Ovary (tissue), 10 donors: ENCODE data around the gene MAP9. TPM values are rescaled to one million over a fixed set of nuclear protein-coding genes. Genes with fewer than 3 reads are reported as not detected.
"Not testable (repeated sequence)": the region's sequence is repeated elsewhere in the genome, so short reads cannot be mapped to it uniquely, and the experiment has no call there.

Experiments used
- DNase-seq, 5 donors: peaks; one replicate each; pipeline ENCODE4 v3.0.0-alpha.2; 2019 to 2020
- H3K27ac ChIP-seq, 2 donors: fragments of 200-600 bp; one replicate each; pipeline versions ENCODE4 v1.5.1 to v1.8.0; 2019 to 2022
- H3K27me3 ChIP-seq: fragments of 200-600 bp; one replicate; pipeline ENCODE4 v1.8.0; 2022
- H3K36me3 ChIP-seq: fragments of 200-600 bp; sonication (generic); one replicate; pipeline ENCODE4 v1.5.1; 2019
- H3K4me1 ChIP-seq: one replicate; pipeline ENCODE4 v1.8.1; 2013; ENCODE audit warnings: mild to moderate bottlenecking, moderate library complexity; ENCODE audit not compliant: insufficient read depth
- H3K4me3 ChIP-seq: fragments of 200-600 bp; sonication (generic); one replicate; pipeline ENCODE4 v1.5.1; 2017
- H3K9me3 ChIP-seq, 2 donors: fragments of 200-600 bp in 1 of 2; sonication (generic) in 1 of 2; one replicate each; pipeline versions ENCODE4 v1.5.1 to v1.8.1; 2013 to 2019; ENCODE audit warnings: mild to moderate bottlenecking in 1 of 2, moderate library complexity in 1 of 2
- CTCF ChIP-seq, 3 donors: fragments of 450-650 bp in 2 of 3; fragments of 200-600 bp in 1 of 3; IDR thresholded peaks; one replicate each; pipeline versions ENCODE4 v1.5.1 to v1.8.0; 2016 to 2022; ENCODE audit warnings: antibody characterized with exemption in 3 of 3, mild to moderate bottlenecking in 1 of 3
- EP300 ChIP-seq: sonication (generic); formaldehyde crosslinking; IDR thresholded peaks from one replicate; pipeline ENCODE4 v1.6.1; 2017; ENCODE audit warnings: antibody characterized with exemption
- POLR2A ChIP-seq: fragments of 450-650 bp; IDR thresholded peaks from one replicate; pipeline ENCODE4 v1.6.1; 2017; ENCODE audit warnings: antibody characterized with exemption, mild to moderate bottlenecking, moderate library complexity
- WGBS, 3 donors: extraction: QIAGEN DNeasy Blood & Tissue Kit in 1 of 3; methylation state at CpG; one replicate each; pipeline versions ENCODE4 v1.1.5 to v1.1.7; 2013 to 2017; 5-methylcytosine and 5-hydroxymethylcytosine counted together
- intact Hi-C, 4 donors: fragments of 100-400 bp; cut with DNase I; formaldehyde crosslinking; loops; one replicate each; pipeline versions ENCODE4 v1.11.0 to v1.15.1; 2022 to 2023
- long read RNA-seq, 3 donors: library from polyadenylated mRNA in 2 of 3; unstranded in 2 of 3; transcript quantifications; one replicate each; pipeline ENCODE4 v2.0.0 and lab custom pipeline, GENCODE V29; 2021 to 2026
- polyA plus RNA-seq, 2 donors: library from polyadenylated mRNA; stranded (reverse); fragments of 200-250 nt in 1 of 2; fragments of 350-450 nt in 1 of 2; fragmentation: Illumina TruSeq in 1 of 2; extraction: RNeasy Lipid Tissue Mini Kit (QIAGEN cat#74804) in 1 of 2; gene quantifications; one replicate each; pipeline ENCODE4 v1.2.3, GENCODE V29; 2013 to 2014
- total RNA-seq, 7 donors: library from RNA; depleted of rRNA in 2 of 7; stranded (reverse); fragments of >200 nt in 2 of 7; fragmentation: NEBNext Ultra II Directional in 3 of 7; extraction: Animal tissue kit (Norgen Biotek cat#: 25700) in 3 of 7; gene quantifications; one replicate each; pipeline versions ENCODE4 v1.1.0 to v1.2.4, GENCODE V29; 2016 to 2023
- donor health status: DM: no; HTN: no; CAD: no; lungs with moderate emphysema.
- donor health status: DM: no; HTN: no; CAD: no.
- donor health status: Bipolar disorder and iron deficiency.
- donor health status: DM: yes; HTN: yes; CAD: no.
- donor health status: DM: no; HTN: no; CAD: no.
- donor health status: DM: yes; HTN: yes; CAD: no.

Gene MAP9
- total RNA-seq (10 to 100 TPM in 2 of 7 donors, 1 to 10 TPM in 5; 4.5 to 13.3 (median 9.0) TPM), polyA plus RNA-seq (1 to 10 TPM; 1.9 to 7.6 TPM)
- long read RNA-seq, donor 1, transcript MAP9-204 (11 exons, 1,644 nt) = major isoform, 9 of 27 reads
- long read RNA-seq, donor 1, partial matches to known transcripts = 9 of 27 reads
- long read RNA-seq, donor 1, other reads (novel, unspliced or antisense) = 7 of 27 reads
- long read RNA-seq, donor 2, partial matches to known transcripts = 0 of 1 reads
- long read RNA-seq, donor 2, other reads (novel, unspliced or antisense) = 0 of 1 reads
- long read RNA-seq, donor 3, partial matches to known transcripts = 3 of 6 reads
- long read RNA-seq, donor 3, other reads (novel, unspliced or antisense) = 3 of 6 reads

DNA sequence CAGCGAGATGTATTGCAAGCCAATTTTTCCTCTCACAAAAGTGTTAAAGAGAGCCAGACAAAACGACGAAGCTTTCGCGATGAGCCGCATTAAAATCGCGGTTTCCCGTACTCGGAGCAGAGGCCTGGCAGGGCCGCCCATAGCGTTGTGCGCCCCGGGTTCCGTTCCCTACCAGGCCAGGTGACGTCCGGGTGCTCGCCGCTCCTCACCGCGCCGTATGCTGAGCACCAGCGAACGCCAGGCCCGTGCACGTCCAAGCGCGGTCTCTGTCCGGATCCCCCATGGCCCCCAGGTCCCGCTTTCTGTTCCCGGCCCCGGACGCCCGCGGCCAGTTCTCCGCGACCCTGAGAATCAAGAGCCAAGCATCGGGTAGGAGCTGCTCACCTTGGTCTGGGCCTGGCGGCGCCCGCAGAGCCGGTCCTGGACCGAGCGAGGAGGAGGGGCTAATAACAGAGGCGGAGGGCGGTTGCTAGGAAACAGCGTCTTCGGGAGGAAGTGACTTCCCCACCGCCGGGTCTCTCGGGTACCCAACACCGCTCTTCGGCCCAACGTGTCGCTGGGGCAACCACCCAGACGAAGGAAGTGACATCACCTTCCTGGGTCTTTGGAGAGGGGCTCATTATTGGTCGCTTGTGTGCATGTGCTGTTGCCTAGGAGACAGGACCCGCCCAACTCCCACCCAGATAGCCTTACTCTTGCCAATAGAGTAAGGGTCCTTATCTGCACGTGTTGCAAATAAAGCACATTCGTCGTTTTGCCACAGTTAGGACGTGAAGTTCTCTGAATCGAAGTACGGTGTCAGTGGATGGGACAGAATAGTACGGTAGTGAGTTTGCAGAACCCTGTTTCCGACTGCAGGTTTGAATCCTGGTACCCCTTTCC is at the start of gene MAP9:
TSS of gene MAP9 (minus strand) at position 579 of the 882 bp plus-strand sequence. CDS start 1,115 bp downstream, outside the sequence.
- Histone ChIP-seq H3K4me3 (peak within 1 kb of the TSS; percentile 48), H3K4me1 (peaks cover 1% of the 10 kb centered on the region), H3K9me3 (no peaks in the 10 kb centered on the region), H3K36me3 (no peaks in the 10 kb centered on the region), H3K27me3 (no peaks in the 10 kb centered on the region), H3K27ac (no peak within 1 kb of the TSS)
- peak; percentile 83 to 89 (median 83) for DNase-seq
- intact Hi-C loops = no loop called here
- 3 to 5% (median 4%) methylated on average over 54 to 66 of the region's 66 CpGs for WGBS, 3 donors
- no peak for TF ChIP-seq CTCF (IDR thresholded peaks at IDR 0.05)
- TF ChIP-seq EP300 = no peak
- TF ChIP-seq POLR2A = no peak

DNA sequence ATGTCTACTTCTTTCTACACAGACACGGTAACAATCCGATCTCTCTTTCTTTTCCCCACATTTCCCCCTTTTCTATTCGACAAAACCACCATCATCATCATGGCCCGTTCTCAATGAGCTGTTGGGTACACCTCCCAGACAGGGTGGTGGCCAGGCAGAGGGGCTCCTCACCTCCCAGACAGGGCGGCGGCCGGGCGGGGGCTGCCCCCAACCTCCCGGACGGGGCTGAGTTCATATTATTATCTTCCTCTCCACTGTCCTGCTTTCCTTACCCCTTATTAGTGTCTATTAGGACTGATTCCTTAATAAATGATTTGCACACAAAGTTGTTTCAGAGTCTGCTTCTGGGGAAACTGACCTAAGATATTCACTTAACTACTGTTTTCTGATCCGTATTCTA is 48.0 kb upstream of the MAP9 start:
- H3K4me3 ChIP-seq, H3K36me3 ChIP-seq, H3K9me3 ChIP-seq, intact Hi-C loops, H3K4me1 ChIP-seq, DNase-seq, H3K27me3 ChIP-seq, H3K27ac ChIP-seq: not testable (repeated sequence)
- WGBS, 3 donors = 83 to 92% (median 88%) methylated on average over 11 of the region's 11 CpGs

DNA sequence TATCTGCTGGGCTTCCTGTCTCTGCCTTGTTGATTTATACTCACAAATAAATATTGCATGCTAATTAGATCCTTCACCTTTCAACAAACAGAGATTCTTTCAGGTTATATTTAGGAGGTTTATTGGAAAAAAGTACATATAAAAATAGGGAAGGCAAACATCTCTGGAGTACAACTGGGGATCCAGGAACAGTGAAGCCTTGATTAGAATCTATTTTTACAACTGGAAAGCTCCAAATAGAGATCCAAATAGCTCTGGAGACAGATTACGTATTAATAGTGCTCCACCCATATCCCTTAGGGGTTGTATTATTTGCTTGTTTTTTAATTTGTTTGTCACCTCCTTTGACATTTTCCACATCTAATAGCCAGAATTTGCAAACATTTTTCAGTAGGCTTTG is 46.9 kb upstream of the MAP9 start:
- no peaks in the 10 kb centered on the region for H3K27me3 ChIP-seq
- H3K27ac ChIP-seq = no peak overlapping the region
- H3K9me3 ChIP-seq = no peaks in the 10 kb centered on the region
- 61 to 98% (median 81%) methylated on average over 1 of the region's 1 CpG for WGBS, 3 donors
- H3K4me1 ChIP-seq = no peaks in the 10 kb centered on the region
- no peak overlapping the region for H3K4me3 ChIP-seq
- intact Hi-C loops = no loop called here
- no peaks in the 10 kb centered on the region for H3K36me3 ChIP-seq
- no peak for DNase-seq
- TF ChIP-seq EP300 (no peak), POLR2A (no peak), CTCF (IDR thresholded peaks at IDR 0.05) (no peak)

GRCh38 chr4:155419266-155419665 is 42.5 kb upstream of the MAP9 start:
- Histone ChIP-seq H3K27me3 (no peaks in the 10 kb centered on the region), H3K36me3 (no peaks in the 10 kb centered on the region), H3K4me3 (no peak overlapping the region), H3K4me1 (no peaks in the 10 kb centered on the region), H3K9me3 (no peaks in the 10 kb centered on the region), H3K27ac (no peak overlapping the region)
- no peak for DNase-seq
- WGBS, 3 donors = 78 to 90% (median 86%) methylated on average over 4 of the region's 4 CpGs
- intact Hi-C loops = loop anchor here in 1 of 4 donors (10.0 kb wide), 1 partner anchor 526 kb away; no protein-coding TSS in a partner anchor
- TF ChIP-seq CTCF (IDR thresholded peaks at IDR 0.05) (no peak), POLR2A (no peak), EP300 (no peak)

DNA sequence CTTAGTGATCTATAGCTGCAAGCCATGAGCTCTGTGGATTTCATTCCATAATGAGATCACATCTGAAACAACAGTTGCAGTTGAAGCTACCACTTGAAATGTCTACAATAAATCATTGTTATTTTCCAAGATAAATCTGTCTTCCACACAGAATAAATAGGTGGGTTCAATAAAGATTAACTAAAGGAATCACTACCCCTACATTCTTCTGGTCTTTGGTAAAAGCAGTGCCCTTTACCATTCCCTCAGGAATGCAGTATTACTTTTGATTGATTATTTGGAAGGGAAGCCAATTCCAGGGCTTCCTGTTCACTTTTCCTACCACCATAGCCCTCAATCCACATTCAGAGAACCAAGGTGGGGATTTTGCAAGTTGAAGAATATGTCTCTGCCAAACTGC is 38.9 kb upstream of the MAP9 start:
- Histone ChIP-seq H3K27ac (no peak overlapping the region), H3K4me3 (no peak overlapping the region), H3K9me3 (no peaks in the 10 kb centered on the region), H3K36me3 (no peaks in the 10 kb centered on the region), H3K27me3 (no peaks in the 10 kb centered on the region), H3K4me1 (no peaks in the 10 kb centered on the region)
- intact Hi-C loops = loop anchor here in 1 of 4 donors (10.0 kb wide), 1 partner anchor 529 kb away; no protein-coding TSS in a partner anchor
- TF ChIP-seq POLR2A (no peak), CTCF (IDR thresholded peaks at IDR 0.05) (no peak), EP300 (no peak)
- DNase-seq = no peak
